Spleen (tissue), 11 donors: Measurements from ENCODE around the gene UBE2S. TPM values are rescaled to one million over a fixed set of nuclear protein-coding genes. Genes with fewer than 3 reads are reported as not detected.
A peak's percentile ranks its signal among the peaks of the same experiment; 100 is the strongest.

Source experiments
- DNase-seq: peaks from one replicate; pipeline ENCODE4 v3.0.0-alpha.2; 2020
- H3K27ac ChIP-seq, 8 donors: fragments of 200-600 bp; sonication (generic) in 7 of 8; 1 replicate in 4 of 8; 2 replicates in 4 of 8; pipeline versions ENCODE4 v1.5.0 to v1.8.0; 2016 to 2021; ENCODE audit warnings: inconsistent platforms in 4 of 8, mild to moderate bottlenecking in 4 of 8, moderate library complexity in 1 of 8
- H3K27me3 ChIP-seq, 7 donors: fragments of 200-600 bp; sonication (generic) in 6 of 7; replicated peaks in 1 of 7; 1 replicate in 4 of 7; 2 replicates in 3 of 7; pipeline versions ENCODE4 v1.5.0 to v1.8.0; 2016 to 2021; ENCODE audit warnings: inconsistent platforms in 3 of 7, mild to moderate bottlenecking in 1 of 7
- H3K36me3 ChIP-seq, 6 donors: fragments of 200-600 bp; sonication (generic) in 5 of 6; 1 replicate in 4 of 6; 2 replicates in 2 of 6; pipeline versions ENCODE4 v1.5.0 to v1.8.0; 2016 to 2021; ENCODE audit warnings: inconsistent platforms in 2 of 6
- H3K4me1 ChIP-seq, 6 donors: fragments of 200-600 bp; sonication (generic) in 5 of 6; 1 replicate in 3 of 6; 2 replicates in 3 of 6; pipeline versions ENCODE4 v1.5.0 to v1.8.0; 2016 to 2021; ENCODE audit warnings: inconsistent platforms in 3 of 6
- H3K4me3 ChIP-seq, 8 donors: fragments of 200-600 bp; sonication (generic) in 7 of 8; 1 replicate in 4 of 8; 2 replicates in 4 of 8; pipeline versions ENCODE4 v1.5.0 to v1.8.0; 2016 to 2021; ENCODE audit warnings: inconsistent platforms in 4 of 8, mild to moderate bottlenecking in 4 of 8, moderate library complexity in 2 of 8
- H3K9me3 ChIP-seq, 8 donors: fragments of 200-600 bp; sonication (generic) in 7 of 8; 1 replicate in 4 of 8; 2 replicates in 4 of 8; pipeline versions ENCODE4 v1.5.0 to v1.8.0; 2016 to 2021; ENCODE audit warnings: inconsistent platforms in 4 of 8
- CTCF ChIP-seq, 11 experiments: fragments of 200-600 bp in 7 of 11; fragments of 450-650 bp in 4 of 11; sonication (generic) in 4 of 11; IDR thresholded peaks in 8 of 11; conservative IDR thresholded peaks in 3 of 11; 1 replicate in 7 of 11; 2 replicates in 4 of 11; pipeline versions ENCODE4 v1.4.0 to v1.8.0; 2016 to 2021; ENCODE audit warnings: antibody characterized with exemption in 11 of 11, inconsistent platforms in 4 of 11, mild to moderate bottlenecking in 1 of 11
- POLR2A ChIP-seq, 3 donors: fragments of 450-650 bp; IDR thresholded peaks; one replicate each; pipeline ENCODE4 v1.5.1; 2017; ENCODE audit warnings: antibody characterized with exemption in 3 of 3, mild to moderate bottlenecking in 1 of 3
- POLR2AphosphoS5 ChIP-seq, 3 donors: sonication (generic); formaldehyde crosslinking; IDR thresholded peaks; one replicate each; pipeline ENCODE4 v1.5.1; 2017; ENCODE audit warnings: antibody characterized with exemption in 3 of 3
- WGBS, 5 donors: extraction: QIAGEN DNeasy Blood & Tissue Kit in 3 of 5; methylation state at CpG; one replicate each; pipeline versions ENCODE4 v1.1.5 to v1.1.7; 2013 to 2018; 5-methylcytosine and 5-hydroxymethylcytosine counted together
- intact Hi-C: fragments of 100-400 bp; cut with DNase I; formaldehyde crosslinking; loops from one replicate; pipeline ENCODE4 v1.15.0; 2023; ENCODE audit warnings: low total_unique reads
- polyA plus RNA-seq, 3 donors: library from polyadenylated mRNA; stranded (reverse); fragments of 200-250 nt; gene quantifications; one replicate each; pipeline ENCODE4 v1.2.1, GENCODE V29; 2013
- total RNA-seq, 7 donors: library from RNA; depleted of rRNA in 3 of 7; stranded (reverse); fragments of >200 nt in 3 of 7; fragmentation: NEBNext Ultra II Directional in 4 of 7; extraction: Animal tissue kit (Norgen Biotek cat#: 25700) in 4 of 7; gene quantifications; one replicate each; pipeline versions ENCODE4 v1.1.0 to v1.2.1, GENCODE V29; 2016 to 2021
- donor health status: healthy with polysubstance abuse.
- donor health status: DM: no; HTN: no; CAD: no; lungs with moderate emphysema.
- donor health status: DM: no; HTN: no; CAD: no.
- donor health status: Bipolar disorder and iron deficiency.
- donor health status: healthy.
- donor health status: DM: no; HTN: no; CAD: no.
- donor health status: DM: yes; HTN: yes; CAD: no.

Gene UBE2S
- total and polyA plus RNA-seq, 10 donors, result 4.9 to 40.8 (median 19.5) TPM

- intact Hi-C loops, result no loop called here
- WGBS, 5 donors, result 3 to 7% (median 3%) methylated on average over 18 to 42 of the region's 43 CpGs
- H3K4me3 ChIP-seq, result peak within 1 kb of the TSS; percentile 25 to 71 (median 44)
- H3K36me3 ChIP-seq, result no peaks in the 10 kb centered on the region
- no peaks in the 10 kb centered on the region for H3K9me3 ChIP-seq
- no peak for DNase-seq
- H3K4me1 ChIP-seq, result peaks cover 9 to 29% (median 18%) of the 10 kb centered on the region in 6 donors
- H3K27ac ChIP-seq, result peak within 1 kb of the TSS in 1 of 8 donors; percentile 23
- peaks cover 0 to 90% (median 44%) of the 10 kb centered on the region in 7 donors for H3K27me3 ChIP-seq
- no peak for TF ChIP-seq POLR2AphosphoS5 (IDR thresholded peaks at IDR 0.05)
- no peak for TF ChIP-seq CTCF (IDR thresholded peaks at IDR 0.05 in 8 of 11, conservative IDR thresholded peaks at IDR 0.05 in 3 of 11)
- TF ChIP-seq POLR2A (IDR thresholded peaks at IDR 0.05), result no peak
Measured at GRCh38 chr19:55354698-55355212, 52.8 kb downstream of the UBE2S start, which contains the start of gene COX6B2. Gene COX6B2, minus strand, starts transcription at chr19:55354719. Its CDS starts 198 bp downstream, at chr19:55354521.

- 1 to 3% (median 2%) methylated on average over 48 to 72 of the region's 72 CpGs for WGBS, 5 donors
- Histone ChIP-seq H3K27ac (peak overlapping the region in 1 of 8 donors; percentile 23), H3K36me3 (peaks cover 0 to 3% (median 0%) of the 10 kb centered on the region in 6 donors), H3K4me3 (peak overlapping the region; percentile 25 to 71 (median 44)), H3K4me1 (peaks cover 9 to 29% (median 18%) of the 10 kb centered on the region in 6 donors), H3K9me3 (no peaks in the 10 kb centered on the region), H3K27me3 (peaks cover 0 to 90% (median 44%) of the 10 kb centered on the region in 7 donors)
- no peak for TF ChIP-seq POLR2A (IDR thresholded peaks at IDR 0.05)
- peak in 1 of 11 experiments; percentile 0 for TF ChIP-seq CTCF (IDR thresholded peaks at IDR 0.05 in 8 of 11, conservative IDR thresholded peaks at IDR 0.05 in 3 of 11)
- TF ChIP-seq POLR2AphosphoS5 (IDR thresholded peaks at IDR 0.05), result peak in 1 of 3 donors; percentile 69
- intact Hi-C loops, result no loop called here
- peak; percentile 86 for DNase-seq
Measured at GRCh38 chr19:55353803-55354697, 53.5 kb downstream of the UBE2S start.

- Histone ChIP-seq H3K4me3 (peak overlapping the region; percentile 25 to 71 (median 44)), H3K27ac (peak overlapping the region in 1 of 8 donors; percentile 23), H3K9me3 (no peaks in the 10 kb centered on the region), H3K4me1 (peaks cover 9 to 29% (median 18%) of the 10 kb centered on the region in 6 donors), H3K36me3 (peaks cover 0 to 8% (median 0%) of the 10 kb centered on the region in 6 donors), H3K27me3 (peaks cover 0 to 83% (median 44%) of the 10 kb centered on the region in 7 donors)
- DNase-seq, result no peak
- intact Hi-C loops, result no loop called here
- 4 to 20% (median 6%) methylated on average over 10 to 24 of the region's 24 CpGs for WGBS, 5 donors
- no peak for TF ChIP-seq POLR2AphosphoS5 (IDR thresholded peaks at IDR 0.05)
- no peak for TF ChIP-seq POLR2A (IDR thresholded peaks at IDR 0.05)
- no peak for TF ChIP-seq CTCF (IDR thresholded peaks at IDR 0.05 in 8 of 11, conservative IDR thresholded peaks at IDR 0.05 in 3 of 11)
Measured at GRCh38 chr19:55353356-55353802, 54.2 kb downstream of the UBE2S start.
